ENCODE data around the gene HMGB1. TPM values are rescaled to one million over a fixed set of nuclear protein-coding genes. Genes with fewer than 3 reads are reported as not detected.

Gene HMGB1
- total and polyA plus RNA-seq, 2 of the 13 experiments (the other 11 are each of a cell fraction or from before 2014, with no cell fraction given), result 115 to 584 TPM

GRCh38 chr13:30448441-30448840, 17.3 kb downstream of the HMGB1 start:
- Histone ChIP-seq H3K4me1 (ENCODE audit: insufficient read depth, low read length) (peaks cover 14% of the 10 kb centered on the region), H3K27me3 (ENCODE audit: control insufficient read depth in 1 of 2, insufficient read depth in 2 of 2, low read length in 2 of 2) (peaks cover 0 to 21% of the 10 kb centered on the region in 2 experiments; a peak in 4 of 5 replicates), H3K79me2 (ENCODE audit: insufficient read depth, low read length) (no peaks in the 10 kb centered on the region), H3K9me3 (ENCODE audit: low read length) (no peaks in the 10 kb centered on the region), H4K20me1 (ENCODE audit: insufficient read depth, low read length) (no peaks in the 10 kb centered on the region), H3K9ac (ENCODE audit: insufficient read depth, low read depth, low read length) (no peak overlapping the region), H3K36me3 (replicated peaks in 1 of 2; ENCODE audit: control insufficient read depth in 1 of 2, insufficient read depth in 2 of 2, low read length in 2 of 2) (no peaks in the 10 kb centered on the region), H3K4me3 (replicated peaks in 1 of 3; ENCODE audit: insufficient read depth in 1 of 3, low read depth in 2 of 3, low read length in 3 of 3) (no peak overlapping the region), H3K27ac (ENCODE audit: extremely low read length, insufficient read depth, low read length) (no peak overlapping the region), H2AFZ (ENCODE audit: low read length) (no peak overlapping the region), H3K4me2 (ENCODE audit: low read depth, low read length) (no peak overlapping the region)
- in situ Hi-C loops (cut with HindIII; ENCODE audit: extremely low pct_ligation_motif_present, low pct_unique_long_range_greater_than_20kb), result no loop called here
- 67% methylated on average over 4 of the region's 4 CpGs for WGBS (ENCODE audit: low lambda C conversion rate)
- ChIA-PET POLR2A (interaction anchor here (1.1 kb wide), 1 partner anchor 14 kb away, joined by 3 read pairs; no protein-coding TSS in a partner anchor), CTCF (ENCODE audit: low intra/inter-chr PET ratio, low total read pairs) (no interaction called here)
- FAIRE-seq (no peak), ATAC-seq (no peak), DNase-seq (ENCODE audit: low spot score) (no peak)
- intact Hi-C loops (cut with micrococcal nuclease; ENCODE audit: unreplicated experiment), result loop anchor here (5.0 kb wide), 1 partner anchor 41 kb away; no protein-coding TSS in a partner anchor
- TF ChIP-seq ZNF362 (CRISPR knock-in tag; IDR thresholded peaks at IDR 0.05; ENCODE audit: borderline replicate concordance) (no peak), POLR2AphosphoS2 (IDR thresholded peaks at IDR 0.05; ENCODE audit: low read depth, low read length) (no peak), ARNT (IDR thresholded peaks at IDR 0.05) (no peak)
- BruUV-seq (replicated peaks), result no TSS peak

GRCh38 chr13:30446126-30446500, 19.6 kb downstream of the HMGB1 start:
- H3K36me3 ChIP-seq (replicated peaks in 1 of 2; ENCODE audit: control insufficient read depth in 1 of 2, insufficient read depth in 2 of 2, low read length in 2 of 2), result no peaks in the 10 kb centered on the region
- H3K27me3 ChIP-seq (ENCODE audit: control insufficient read depth in 1 of 2, insufficient read depth in 2 of 2, low read length in 2 of 2), result peaks cover 0 to 21% of the 10 kb centered on the region in 2 experiments; a peak in 4 of 5 replicates
- peak overlapping the region; percentile 89 for H3K4me2 ChIP-seq (ENCODE audit: low read depth, low read length)
- H3K4me3 ChIP-seq (replicated peaks in 1 of 3; ENCODE audit: insufficient read depth in 1 of 3, low read depth in 2 of 3, low read length in 3 of 3), result peak overlapping the region; percentile 37 to 66 (median 51)
- BruUV-seq (replicated peaks), result no TSS peak
- H3K9me3 ChIP-seq (ENCODE audit: low read length), result no peaks in the 10 kb centered on the region
- no peaks in the 10 kb centered on the region for H3K79me2 ChIP-seq (ENCODE audit: insufficient read depth, low read length)
- DNase-seq (ENCODE audit: low spot score) (no peak), FAIRE-seq (no peak), ATAC-seq (peak; percentile 57)
- peak overlapping the region; percentile 62 for H2AFZ ChIP-seq (ENCODE audit: low read length)
- in situ Hi-C loops (cut with HindIII; ENCODE audit: extremely low pct_ligation_motif_present, low pct_unique_long_range_greater_than_20kb) (no loop called here), intact Hi-C loops (cut with micrococcal nuclease; ENCODE audit: unreplicated experiment) (loop anchor here (5.0 kb wide), 1 partner anchor 39 kb away; no protein-coding TSS in a partner anchor)
- H4K20me1 ChIP-seq (ENCODE audit: insufficient read depth, low read length), result no peaks in the 10 kb centered on the region
- no peak overlapping the region for H3K27ac ChIP-seq (ENCODE audit: extremely low read length, insufficient read depth, low read length)
- POLR2A ChIA-PET, result interaction anchor here (1.0 kb wide), 1 partner anchor 51 kb away, joined by 3 read pairs; no protein-coding TSS in a partner anchor
- 4% methylated on average over 6 of the region's 7 CpGs for WGBS (ENCODE audit: low lambda C conversion rate)
- H3K4me1 ChIP-seq (ENCODE audit: insufficient read depth, low read length), result peaks cover 14% of the 10 kb centered on the region
- CTCF ChIA-PET (ENCODE audit: low intra/inter-chr PET ratio, low total read pairs), result no interaction called here
- no peak overlapping the region; the same call in 1 of the 2 replicates for H3K9ac ChIP-seq (ENCODE audit: insufficient read depth, low read depth, low read length)
- TF ChIP-seq STAG1 (CRISPR knock-in tag; IDR thresholded peaks at IDR 0.05) (no peak), MYC (CRISPR knock-in tag; IDR thresholded peaks at IDR 0.05; ENCODE audit: borderline replicate concordance) (no peak), THYN1 (CRISPR knock-in tag; IDR thresholded peaks at IDR 0.05; ENCODE audit: borderline replicate concordance, low read depth) (no peak), NFATC3 (CRISPR knock-in tag; IDR thresholded peaks at IDR 0.05) (no peak), PRPF4 (IDR thresholded peaks at IDR 0.05; ENCODE audit: low read depth, low read length, poor library complexity, severe bottlenecking) (no peak), ZMAT3 (CRISPR knock-in tag; conservative IDR thresholded peaks at IDR 0.05) (0 out of 2 replicates have a peak, but pooled peaks have one; percentile 1), PRDM4 (CRISPR knock-in tag; IDR thresholded peaks at IDR 0.05; ENCODE audit: borderline replicate concordance) (no peak), ZNF800 (CRISPR knock-in tag; IDR thresholded peaks at IDR 0.05) (0 out of 2 replicates have a peak, but pooled peaks have one; percentile 3)

Measured in HepG2 (cell line).